ENCODE results near the gene HK1.
"Not testable (repeated sequence)": the region's sequence is repeated elsewhere in the genome, so short reads cannot be mapped to it uniquely, and the experiment has no call there.

HK1 gene

DNA sequence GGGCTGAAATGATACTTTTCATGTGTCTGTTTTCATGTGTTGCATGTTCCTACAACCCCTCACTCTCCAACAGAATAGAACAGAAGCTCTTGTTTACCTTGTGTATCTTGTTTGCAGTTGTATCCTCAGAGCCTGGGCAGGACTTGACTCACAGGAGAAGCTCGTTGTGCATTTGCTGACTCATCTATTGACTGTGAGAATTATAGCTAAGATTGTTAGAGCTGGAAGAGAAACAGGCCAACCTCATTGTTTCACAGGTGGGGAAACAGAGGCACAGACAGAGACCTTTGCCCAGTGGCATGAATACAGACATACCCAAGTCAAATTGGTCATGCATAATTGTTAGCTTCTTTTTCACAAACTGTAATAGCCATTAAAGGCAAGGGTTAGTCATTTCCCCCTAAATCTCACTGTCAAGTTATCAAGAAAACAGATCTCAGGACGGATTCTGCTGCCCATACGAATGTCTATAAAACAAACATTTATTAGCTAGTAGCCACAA, 168.4 kb downstream of the HK1 start:
- DNase-seq = no peak

DNA sequence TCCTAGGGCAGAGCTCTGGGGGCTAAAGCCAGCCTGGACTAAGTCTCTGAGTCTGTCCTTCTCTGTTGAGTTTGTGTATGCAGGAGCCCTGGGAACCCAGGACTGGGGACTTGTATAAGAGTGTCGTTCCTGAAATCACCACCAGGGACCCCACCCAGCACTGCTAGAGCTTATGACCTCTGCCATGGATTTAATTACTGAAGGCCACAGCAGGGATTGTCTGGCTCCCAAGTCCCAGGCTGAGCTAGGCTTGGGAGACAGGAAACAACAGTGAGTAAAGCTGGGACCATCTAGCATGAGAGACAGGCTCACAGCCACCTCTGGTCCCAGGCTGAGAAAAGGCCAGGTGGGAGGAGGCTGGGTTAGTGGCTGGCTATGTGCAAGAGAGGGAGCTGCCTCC, 171.5 kb downstream of the HK1 start:
- DNase-seq = peak in 36 of 58 donors; percentile 14 to 77 (median 46)

DNA sequence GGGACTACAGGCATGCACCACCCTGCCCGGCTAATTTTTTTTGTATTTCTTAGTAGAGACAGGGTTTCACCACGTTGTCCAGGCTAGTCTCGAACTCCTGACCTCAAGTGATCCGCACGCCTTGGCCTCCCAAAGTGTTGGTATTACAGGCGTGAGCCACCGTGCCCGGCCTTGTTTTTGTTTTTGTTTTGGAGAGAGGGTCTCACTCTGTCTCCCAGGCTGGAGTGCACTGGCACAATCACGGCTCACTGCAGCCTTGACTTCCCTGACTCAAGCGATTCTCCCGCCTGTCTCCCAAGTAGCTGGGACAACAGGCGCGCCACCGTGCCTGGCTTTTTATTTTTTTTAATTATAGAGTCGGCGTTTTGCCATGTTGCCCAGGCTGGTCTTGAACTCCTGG, 172.1 kb downstream of the HK1 start:
- DNase-seq = not testable (repeated sequence)

DNA sequence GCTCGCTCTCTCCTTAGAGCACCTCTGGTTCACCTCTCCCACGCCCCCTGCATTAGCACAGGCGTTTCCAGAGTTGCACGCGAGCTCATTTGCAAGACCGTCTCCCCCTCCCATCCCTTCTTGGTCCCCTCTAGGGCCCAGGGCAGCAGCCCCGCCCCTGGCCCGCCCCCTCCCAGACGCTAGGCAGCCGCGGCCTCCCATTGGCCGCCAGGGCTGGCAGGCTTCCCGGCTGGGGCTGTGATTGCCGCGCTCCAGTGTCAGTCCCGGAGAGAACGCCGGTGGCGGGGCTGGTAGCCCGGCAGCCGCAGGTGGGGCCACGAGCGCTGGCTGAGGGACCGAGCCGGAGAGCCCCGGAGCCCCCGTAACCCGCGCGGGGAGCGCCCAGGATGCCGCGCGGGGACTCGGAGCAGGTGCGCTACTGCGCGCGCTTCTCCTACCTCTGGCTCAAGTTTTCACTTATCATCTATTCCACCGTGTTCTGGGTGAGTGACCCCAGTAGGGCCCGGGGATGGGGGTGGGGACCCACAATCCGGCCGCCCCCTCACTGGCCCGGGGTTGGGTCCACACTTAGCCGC, 173.0 kb downstream of the HK1 start, which contains the start of gene TSPAN15:
TSPAN15 (plus strand) TSS at position 257 of the 575 bp plus-strand sequence; CDS start at position 387, 130 bp downstream.
- peak; percentile 33 to 96 (median 90) for DNase-seq
